ENCODE results near the gene HLA-DMB.

The HLA-DMB gene

DNA sequence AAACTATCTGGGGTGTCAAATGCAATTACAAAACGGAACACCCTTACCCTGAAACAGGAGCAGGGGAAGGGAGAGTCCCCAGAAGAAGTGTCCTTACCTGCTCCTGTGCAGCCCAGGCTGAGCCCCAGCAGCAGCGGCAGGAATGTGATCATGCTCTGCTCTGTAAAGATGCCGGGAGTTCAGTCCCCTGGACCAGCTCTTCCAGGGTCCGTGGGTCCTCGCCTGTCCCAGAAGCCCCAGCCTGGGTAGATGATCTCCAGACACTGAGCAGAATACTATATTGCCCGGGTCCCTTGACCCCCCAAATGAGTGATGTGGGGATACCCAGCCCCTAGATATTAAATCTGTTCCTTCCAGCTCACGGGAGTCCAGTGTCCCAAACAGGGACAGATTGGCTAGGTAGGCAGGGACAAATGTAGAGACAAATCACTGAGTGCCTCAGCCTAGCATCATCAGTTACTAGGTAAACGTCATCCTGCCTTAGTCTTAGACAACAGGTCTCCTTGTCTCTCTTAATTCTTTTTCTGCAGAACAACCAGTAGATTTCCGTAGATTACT lies at the start of gene HLA-DMB:
Gene HLA-DMB, minus strand, starts transcription at position 373 of the 558 bp plus-strand sequence. Its CDS starts 221 bp downstream, at position 152.
- DNase-seq (ENCODE audit: low spot score): peak; percentile 95

DNA sequence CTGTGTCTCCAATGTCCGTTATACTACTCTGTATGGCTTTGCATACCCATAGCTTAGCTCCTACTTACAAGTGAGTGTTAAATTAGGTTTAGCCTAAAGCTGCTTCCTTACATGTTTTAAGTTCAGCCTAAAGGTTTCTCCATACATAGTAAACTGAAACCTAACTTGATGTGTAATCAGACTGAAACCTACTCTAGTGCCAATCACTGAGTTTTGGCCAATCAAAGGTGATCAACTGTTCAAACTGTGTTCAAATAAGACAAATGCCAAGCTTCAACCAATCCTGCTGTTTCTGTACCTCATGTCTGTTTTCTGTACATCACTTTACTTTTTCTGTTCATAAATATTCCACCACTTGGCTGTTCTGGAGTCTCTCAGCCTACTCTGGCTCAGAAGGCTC lies 48.5 kb upstream of the HLA-DMB start:
- DNase-seq (ENCODE audit: low spot score): no peak

- DNase-seq (ENCODE audit: low spot score): peak; percentile 89
These were observed 44.0 kb upstream of the HLA-DMB start for GRCh38 chr6:32984622-32985389.

- DNase-seq (ENCODE audit: low spot score): no peak
These were observed 43.3 kb upstream of the HLA-DMB start for GRCh38 chr6:32983964-32984621.

GRCh38 chr6:32983493-32983848 lies 42.6 kb upstream of the HLA-DMB start:
- DNase-seq (ENCODE audit: low spot score): no peak

DNA sequence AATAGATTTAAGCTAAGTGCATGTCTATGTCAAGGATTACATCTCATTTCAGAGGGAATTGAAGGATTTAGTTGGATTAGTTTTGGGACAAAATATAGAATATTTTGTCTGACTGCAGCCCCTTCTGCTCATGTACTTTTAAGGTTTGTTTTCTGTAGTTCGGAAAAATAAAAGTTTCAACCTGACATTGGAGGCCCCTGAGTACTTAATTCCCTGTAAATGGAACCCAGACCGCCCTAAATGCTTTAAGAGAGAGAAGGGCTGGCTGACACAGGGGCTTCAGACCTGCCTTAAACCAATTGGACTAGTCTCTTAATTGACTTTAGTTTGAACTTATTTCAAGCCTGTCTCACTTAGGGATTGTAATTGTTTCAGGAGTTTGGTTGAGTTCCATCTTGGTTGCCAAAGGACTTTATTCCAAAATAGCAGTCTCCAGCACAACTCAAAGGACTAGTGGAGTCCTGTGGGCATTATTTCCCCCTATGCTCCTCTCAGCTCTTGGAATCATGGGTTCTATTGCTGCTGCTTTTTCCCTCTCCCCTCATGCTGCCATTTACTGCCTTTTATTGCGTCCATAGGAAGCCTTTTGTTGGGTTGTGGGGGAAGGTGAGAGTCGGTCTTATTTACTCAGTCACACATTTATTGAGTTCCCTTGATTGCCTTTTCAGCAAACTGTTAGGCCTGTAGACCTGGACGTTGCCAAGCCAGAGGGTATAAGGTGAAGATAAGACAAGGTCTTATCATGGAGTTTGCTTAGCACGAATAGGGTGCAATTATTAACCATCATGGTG lies 42.1 kb upstream of the HLA-DMB start:
- no peak for DNase-seq (ENCODE audit: low spot score)

DNA sequence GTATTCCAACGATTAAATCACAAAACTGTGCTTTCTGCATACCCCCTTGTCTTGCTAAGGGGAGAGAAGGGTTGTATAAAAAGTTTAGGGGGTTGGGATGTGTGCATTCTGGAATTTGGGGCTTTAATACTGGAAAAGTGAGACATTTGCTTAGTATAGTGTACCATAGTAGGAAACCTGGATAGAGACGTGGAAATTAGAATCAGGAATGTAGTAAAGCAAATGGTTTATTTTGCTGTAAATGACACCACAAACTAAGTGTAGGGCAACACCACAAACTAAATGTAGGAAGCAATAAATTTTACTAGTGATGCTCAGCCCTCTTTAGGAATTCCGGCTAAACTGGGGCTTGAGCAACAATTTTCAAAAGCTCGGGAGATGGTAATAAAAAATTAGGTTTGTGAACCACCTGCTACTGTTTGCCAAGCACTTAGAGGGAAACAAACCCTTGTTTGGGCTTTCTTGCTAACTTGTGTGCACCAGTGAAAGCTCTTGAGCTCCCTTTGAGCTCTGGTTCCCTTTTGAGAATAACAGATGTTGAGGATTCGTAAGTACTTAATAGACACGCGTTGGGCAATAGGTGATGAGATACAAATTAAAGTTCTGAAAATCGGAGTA lies 41.4 kb upstream of the HLA-DMB start:
- DNase-seq (ENCODE audit: low spot score): no peak

DNA sequence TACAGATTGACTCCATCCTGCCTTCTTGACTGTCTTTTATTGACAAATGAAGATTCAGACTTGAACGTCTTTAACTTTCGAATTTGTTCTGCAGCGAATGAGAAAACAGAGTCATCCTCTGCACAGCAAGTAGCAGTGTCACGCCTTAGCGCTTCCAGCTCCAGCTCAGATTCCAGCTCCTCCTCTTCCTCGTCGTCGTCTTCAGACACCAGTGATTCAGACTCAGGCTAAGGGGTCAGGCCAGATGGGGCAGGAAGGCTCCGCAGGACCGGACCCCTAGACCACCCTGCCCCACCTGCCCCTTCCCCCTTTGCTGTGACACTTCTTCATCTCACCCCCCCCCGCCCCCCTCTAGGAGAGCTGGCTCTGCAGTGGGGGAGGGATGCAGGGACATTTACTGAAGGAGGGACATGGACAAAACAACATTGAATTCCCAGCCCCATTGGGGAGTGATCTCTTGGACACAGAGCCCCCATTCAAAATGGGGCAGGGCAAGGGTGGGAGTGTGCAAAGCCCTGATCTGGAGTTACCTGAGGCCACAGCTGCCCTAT lies 39.7 kb upstream of the HLA-DMB start:
- DNase-seq (ENCODE audit: low spot score): no peak

DNA sequence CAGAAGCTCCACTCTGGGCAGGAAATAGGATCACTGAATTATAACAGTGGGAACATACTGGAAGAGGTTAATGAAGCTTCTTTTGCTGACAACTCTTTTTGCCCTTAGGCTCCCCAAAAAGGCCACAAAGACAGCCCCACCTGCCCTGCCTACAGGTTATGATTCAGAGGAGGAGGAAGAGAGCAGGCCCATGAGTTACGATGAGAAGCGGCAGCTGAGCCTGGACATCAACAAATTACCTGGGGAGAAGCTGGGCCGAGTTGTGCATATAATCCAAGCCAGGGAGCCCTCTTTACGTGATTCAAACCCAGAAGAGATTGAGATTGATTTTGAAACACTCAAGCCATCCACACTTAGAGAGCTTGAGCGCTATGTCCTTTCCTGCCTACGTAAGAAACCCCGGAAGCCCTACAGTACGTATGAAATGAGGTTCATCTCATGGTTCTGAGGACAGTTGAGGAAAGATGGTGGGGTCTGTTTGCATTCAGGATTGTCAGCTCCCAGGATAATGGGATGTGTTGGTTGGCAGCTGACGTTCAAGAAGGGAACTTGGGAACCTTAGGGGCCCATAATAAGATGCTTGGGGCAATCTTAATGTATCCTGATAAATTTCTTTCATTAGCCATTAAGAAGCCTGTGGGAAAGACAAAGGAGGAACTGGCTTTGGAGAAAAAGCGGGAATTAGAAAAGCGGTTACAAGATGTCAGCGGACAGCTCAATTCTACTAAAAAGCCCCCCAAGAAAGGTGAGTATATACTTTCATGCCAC lies 39.1 kb upstream of the HLA-DMB start:
- no peak for DNase-seq (ENCODE audit: low spot score)

- no peak for DNase-seq (ENCODE audit: low spot score)
These were observed 37.1 kb upstream of the HLA-DMB start for GRCh38 chr6:32977953-32978324.

DNA sequence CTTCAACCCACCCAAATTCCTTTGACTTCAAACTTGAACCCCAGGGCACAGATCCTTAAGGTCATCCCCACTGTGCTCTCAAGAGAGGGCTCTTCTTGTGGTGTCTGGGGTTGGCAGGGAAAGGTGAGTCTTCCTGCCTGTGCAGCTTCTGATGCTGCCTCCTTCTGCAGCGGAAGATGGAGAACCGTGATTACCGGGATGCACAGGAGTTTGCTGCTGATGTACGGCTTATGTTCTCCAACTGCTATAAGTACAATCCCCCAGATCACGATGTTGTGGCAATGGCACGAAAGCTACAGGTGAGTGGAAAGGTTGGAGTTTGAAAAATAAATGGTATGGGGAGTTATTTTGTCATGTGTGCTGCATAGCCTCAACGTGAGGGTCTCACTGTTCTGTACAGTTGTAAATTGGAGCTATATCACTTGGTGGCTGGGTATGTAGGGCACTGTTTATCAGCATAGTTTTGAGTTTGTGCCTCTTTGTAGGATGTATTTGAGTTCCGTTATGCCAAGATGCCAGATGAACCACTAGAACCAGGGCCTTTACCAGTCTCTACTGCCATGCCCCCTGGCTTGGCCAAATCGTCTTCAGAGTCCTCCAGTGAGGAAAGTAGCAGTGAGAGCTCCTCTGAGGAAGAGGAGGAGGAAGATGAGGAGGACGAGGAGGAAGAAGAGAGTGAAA lies 36.6 kb upstream of the HLA-DMB start:
- DNase-seq (ENCODE audit: low spot score): no peak

DNA sequence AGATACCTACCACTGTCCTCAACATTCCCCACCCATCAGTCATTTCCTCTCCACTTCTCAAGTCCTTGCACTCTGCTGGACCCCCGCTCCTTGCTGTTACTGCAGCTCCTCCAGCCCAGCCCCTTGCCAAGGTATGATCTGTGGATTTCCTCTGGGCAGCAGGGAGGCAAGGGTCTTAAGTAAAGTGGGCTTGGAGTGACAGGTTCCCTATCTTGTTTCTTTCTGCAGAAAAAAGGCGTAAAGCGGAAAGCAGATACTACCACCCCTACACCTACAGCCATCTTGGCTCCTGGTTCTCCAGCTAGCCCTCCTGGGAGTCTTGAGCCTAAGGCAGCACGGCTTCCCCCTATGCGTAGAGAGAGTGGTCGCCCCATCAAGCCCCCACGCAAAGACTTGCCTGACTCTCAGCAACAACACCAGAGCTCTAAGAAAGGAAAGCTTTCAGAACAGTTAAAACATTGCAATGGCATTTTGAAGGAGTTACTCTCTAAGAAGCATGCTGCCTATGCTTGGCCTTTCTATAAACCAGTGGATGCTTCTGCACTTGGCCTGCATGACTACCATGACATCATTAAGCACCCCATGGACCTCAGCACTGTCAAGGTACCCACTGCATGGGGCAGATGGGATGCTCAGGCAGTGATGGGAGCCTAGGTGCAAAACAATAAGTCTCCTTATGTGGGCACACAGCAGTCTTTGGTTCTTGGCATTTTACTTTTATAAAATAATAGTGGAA lies 35.7 kb upstream of the HLA-DMB start:
- no peak for DNase-seq (ENCODE audit: low spot score)

- no peak for DNase-seq (ENCODE audit: low spot score)
These were observed 35.1 kb upstream of the HLA-DMB start for GRCh38 chr6:32975886-32976285.

GRCh38 chr6:32974541-32975308 lies 33.9 kb upstream of the HLA-DMB start:
- no peak for DNase-seq (ENCODE audit: low spot score)

DNA sequence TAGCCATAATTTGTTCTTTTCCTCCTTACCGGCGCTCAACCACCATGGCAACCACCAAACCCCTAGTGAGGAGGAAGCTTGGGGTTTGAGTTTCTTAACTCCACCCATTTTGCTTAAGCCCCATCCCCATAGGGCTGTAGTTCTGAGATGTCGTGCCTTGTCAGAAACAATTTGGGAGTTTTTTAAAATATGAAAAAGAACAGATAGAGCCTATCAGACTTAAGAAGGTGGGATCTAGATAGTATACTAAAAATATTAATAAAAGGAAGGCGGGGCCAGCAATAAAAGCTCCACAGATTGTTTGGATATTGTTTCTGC lies 33.1 kb upstream of the HLA-DMB start:
- DNase-seq (ENCODE audit: low spot score): no peak

- peak; percentile 52 for DNase-seq (ENCODE audit: low spot score)
These were observed 32.6 kb upstream of the HLA-DMB start for GRCh38 chr6:32973144-32974015.

GRCh38 chr6:32972353-32973143 lies 31.7 kb upstream of the HLA-DMB start:
- DNase-seq (ENCODE audit: low spot score): no peak
